Activated gamma-delta T cell treated with Interleukin-2 at 50 U/mL for 16 hours (primary cell): Measurements from ENCODE around the gene LUC7L2.
"Not testable (repeated sequence)": the region's sequence is repeated elsewhere in the genome, so short reads cannot be mapped to it uniquely, and the experiment has no call there.

Experiments used
- DNase-seq: peaks from one replicate; pipeline ENCODE4 v3.0.0-alpha.2; 2020

LUC7L2 gene

GRCh38 chr7:139452958-139453672, 93.4 kb downstream of the LUC7L2 start:
- DNase-seq: no peak

- no peak for DNase-seq
Measured at GRCh38 chr7:139453673-139454321, 94.1 kb downstream of the LUC7L2 start.

GRCh38 chr7:139455789-139456188, 96.1 kb downstream of the LUC7L2 start:
- no peak for DNase-seq

- DNase-seq: no peak
Measured at GRCh38 chr7:139456511-139456910, 96.8 kb downstream of the LUC7L2 start.

GRCh38 chr7:139457153-139457946, 97.7 kb downstream of the LUC7L2 start:
- no peak for DNase-seq

- DNase-seq: not testable (repeated sequence)
Measured at GRCh38 chr7:139463421-139463820, 103.7 kb downstream of the LUC7L2 start.

- DNase-seq: not testable (repeated sequence)
Measured at GRCh38 chr7:139464511-139464910, 104.8 kb downstream of the LUC7L2 start.

- DNase-seq: not testable (repeated sequence)
Measured at GRCh38 chr7:139465072-139465471, 105.4 kb downstream of the LUC7L2 start.

GRCh38 chr7:139467729-139468128, 108.0 kb downstream of the LUC7L2 start:
- DNase-seq: not testable (repeated sequence)

- not testable (repeated sequence) for DNase-seq
Measured at GRCh38 chr7:139468281-139468680, 108.6 kb downstream of the LUC7L2 start.

- no peak for DNase-seq
Measured at GRCh38 chr7:139471740-139472353, 112.2 kb downstream of the LUC7L2 start.
